ENCODE measurements around the gene PSMD1.

PSMD1 gene

GRCh38 chr2:231207734-231208133 lies 151.1 kb downstream of the PSMD1 start:
- ATAC-seq: no peak
- no peak for TF ChIP-seq CSRNP3 (CRISPR knock-in tag; IDR thresholded peaks at IDR 0.05)
- TF ChIP-seq ZC3H10 (CRISPR knock-in tag; IDR thresholded peaks at IDR 0.05): no peak
- no peak for TF ChIP-seq BACH2 (CRISPR knock-in tag; IDR thresholded peaks at IDR 0.05; ENCODE audit: borderline replicate concordance)
- TF ChIP-seq ZNF565 (CRISPR knock-in tag; conservative IDR thresholded peaks at IDR 0.05; ENCODE audit: low read depth): no peak
- no peak for TF ChIP-seq GLIS3 (CRISPR knock-in tag; IDR thresholded peaks at IDR 0.05)
- TF ChIP-seq ZNF70 (CRISPR knock-in tag; IDR thresholded peaks at IDR 0.05): no peak
- no peak for TF ChIP-seq ARNTL (CRISPR knock-in tag; IDR thresholded peaks at IDR 0.05; ENCODE audit: borderline replicate concordance, low read depth)
- no peak for TF ChIP-seq RARB (CRISPR knock-in tag; IDR thresholded peaks at IDR 0.05)
- TF ChIP-seq ESRRG (CRISPR knock-in tag; IDR thresholded peaks at IDR 0.05): no peak
- no peak for TF ChIP-seq PATZ1 (CRISPR knock-in tag; IDR thresholded peaks at IDR 0.05; ENCODE audit: borderline replicate concordance)
- no peak for TF ChIP-seq CREB5 (CRISPR knock-in tag; IDR thresholded peaks at IDR 0.05; ENCODE audit: low read depth)
- no peak for TF ChIP-seq ZFP30 (CRISPR knock-in tag; IDR thresholded peaks at IDR 0.05)
- no peak for TF ChIP-seq TOX (CRISPR knock-in tag; IDR thresholded peaks at IDR 0.05; ENCODE audit: borderline replicate concordance)
- TF ChIP-seq TSHZ2 (CRISPR knock-in tag; IDR thresholded peaks at IDR 0.05): no peak
- TF ChIP-seq OSR1 (CRISPR knock-in tag; IDR thresholded peaks at IDR 0.05): no peak
- TF ChIP-seq PPARA (CRISPR knock-in tag; IDR thresholded peaks at IDR 0.05; ENCODE audit: borderline replicate concordance): no peak
- TF ChIP-seq TCF4 (CRISPR knock-in tag; IDR thresholded peaks at IDR 0.05; ENCODE audit: borderline replicate concordance): no peak
- no peak for TF ChIP-seq SNAI2 (CRISPR knock-in tag; IDR thresholded peaks at IDR 0.05)

GRCh38 chr2:231210782-231211181 lies 154.1 kb downstream of the PSMD1 start:
- TF ChIP-seq OSR1 (CRISPR knock-in tag; IDR thresholded peaks at IDR 0.05): no peak
- no peak for TF ChIP-seq TSHZ2 (CRISPR knock-in tag; IDR thresholded peaks at IDR 0.05)
- no peak for TF ChIP-seq POU6F1 (CRISPR knock-in tag; IDR thresholded peaks at IDR 0.05; ENCODE audit: borderline replicate concordance, low read depth)
- no peak for TF ChIP-seq TCF4 (CRISPR knock-in tag; IDR thresholded peaks at IDR 0.05; ENCODE audit: borderline replicate concordance)
- TF ChIP-seq PATZ1 (CRISPR knock-in tag; IDR thresholded peaks at IDR 0.05; ENCODE audit: borderline replicate concordance): no peak
- TF ChIP-seq CSRNP3 (CRISPR knock-in tag; IDR thresholded peaks at IDR 0.05): no peak
- no peak for TF ChIP-seq ZC3H10 (CRISPR knock-in tag; IDR thresholded peaks at IDR 0.05)
- TF ChIP-seq CREB5 (CRISPR knock-in tag; IDR thresholded peaks at IDR 0.05; ENCODE audit: low read depth): no peak
- no peak for TF ChIP-seq CSDC2 (CRISPR knock-in tag; IDR thresholded peaks at IDR 0.05)
- no peak for TF ChIP-seq TOX (CRISPR knock-in tag; IDR thresholded peaks at IDR 0.05; ENCODE audit: borderline replicate concordance)
- ATAC-seq: no peak
